ENCODE measurements around the gene CTAG2.
"Not testable (repeated sequence)": the region's sequence is repeated elsewhere in the genome, so short reads cannot be mapped to it uniquely, and the experiment has no call there.

The CTAG2 gene

GRCh38 chrX:154653413-154653812 lies at the start of gene CTAG2:
Gene CTAG2, minus strand, starts transcription at chrX:154653579. Its CDS starts 64 bp downstream, at chrX:154653515.
- DNase-seq (ENCODE audit: low read depth), result not testable (repeated sequence)

- DNase-seq (ENCODE audit: low read depth), result no peak
Measured at GRCh38 chrX:154698630-154699248, 45.4 kb upstream of the CTAG2 start.

- no peak for DNase-seq (ENCODE audit: low read depth)
Measured at GRCh38 chrX:154696676-154697045, 43.3 kb upstream of the CTAG2 start.

GRCh38 chrX:154695911-154696675 lies 42.7 kb upstream of the CTAG2 start:
- peak; percentile 58 for DNase-seq (ENCODE audit: low read depth)

GRCh38 chrX:154693394-154693793 lies 40.0 kb upstream of the CTAG2 start:
- no peak for DNase-seq (ENCODE audit: low read depth)

GRCh38 chrX:154690438-154690837 lies 37.1 kb upstream of the CTAG2 start:
- DNase-seq (ENCODE audit: low read depth), result not testable (repeated sequence)

- not testable (repeated sequence) for DNase-seq (ENCODE audit: low read depth)
Measured at GRCh38 chrX:154672084-154672483, 18.7 kb upstream of the CTAG2 start.

- DNase-seq (ENCODE audit: low read depth), result not testable (repeated sequence)
Measured at GRCh38 chrX:154670848-154671247, 17.5 kb upstream of the CTAG2 start.

- no peak for DNase-seq (ENCODE audit: low read depth)
Measured at GRCh38 chrX:154661899-154662298, 8.5 kb upstream of the CTAG2 start.

- DNase-seq (ENCODE audit: low read depth), result no peak
Measured at GRCh38 chrX:154661170-154661569, 7.8 kb upstream of the CTAG2 start.

- no peak for DNase-seq (ENCODE audit: low read depth)
Measured at GRCh38 chrX:154660541-154660940, 7.2 kb upstream of the CTAG2 start.

GRCh38 chrX:154658957-154659356 lies 5.6 kb upstream of the CTAG2 start:
- DNase-seq (ENCODE audit: low read depth), result no peak

GRCh38 chrX:154658187-154658586 lies 4.8 kb upstream of the CTAG2 start:
- DNase-seq (ENCODE audit: low read depth), result no peak

- no peak for DNase-seq (ENCODE audit: low read depth)
Measured at GRCh38 chrX:154657226-154657805, 3.9 kb upstream of the CTAG2 start.

- DNase-seq (ENCODE audit: low read depth), result no peak
Measured at GRCh38 chrX:154655786-154656185, 2.4 kb upstream of the CTAG2 start.

- DNase-seq (ENCODE audit: low read depth), result no peak
Measured at GRCh38 chrX:154655346-154655745, 2.0 kb upstream of the CTAG2 start.

- no peak for DNase-seq (ENCODE audit: low read depth)
Measured at GRCh38 chrX:154654925-154655324, 1.5 kb upstream of the CTAG2 start.

- DNase-seq (ENCODE audit: low read depth), result no peak
Measured at GRCh38 chrX:154654372-154654771, 993 bp upstream of the CTAG2 start.

GRCh38 chrX:154653048-154653401 lies 354 bp downstream of the CTAG2 start:
- DNase-seq (ENCODE audit: low read depth), result no peak

GRCh38 chrX:154652311-154653047 lies 900 bp downstream of the CTAG2 start:
- DNase-seq (ENCODE audit: low read depth), result no peak

GRCh38 chrX:154650221-154650510 lies 3.2 kb downstream of the CTAG2 start:
- no peak for DNase-seq (ENCODE audit: low read depth)

- no peak for DNase-seq (ENCODE audit: low read depth)
Measured at GRCh38 chrX:154649503-154650220, 3.7 kb downstream of the CTAG2 start.

All from HS-5 (cell line).